Bone marrow (tissue), 2 donors: ENCODE results near the gene FAM181A.

ENCODE experiments used
- DNase-seq, 2 donors: peaks; one replicate each; lab custom pipeline; 2025; lab: John Stamatoyannopoulos, UW

FAM181A gene

GRCh38 chr14:93926873-93927799 lies at the start of gene FAM181A:
TSS of gene FAM181A (plus strand) at chr14:93927344. CDS start at chr14:93928286, 942 bp downstream.
- DNase-seq: no peak

GRCh38 chr14:93878212-93878611 lies 48.9 kb upstream of the FAM181A start:
- DNase-seq: no peak

- no peak for DNase-seq
These were observed 48.3 kb upstream of the FAM181A start for GRCh38 chr14:93878871-93879270.

GRCh38 chr14:93879362-93879983 lies 47.7 kb upstream of the FAM181A start:
- DNase-seq: no peak

GRCh38 chr14:93880021-93880820 lies 46.9 kb upstream of the FAM181A start:
- DNase-seq: no peak

GRCh38 chr14:93884950-93885349 lies 42.2 kb upstream of the FAM181A start:
- DNase-seq: no peak

GRCh38 chr14:93888995-93889394 lies 38.1 kb upstream of the FAM181A start:
- DNase-seq: no peak

- DNase-seq: no peak
These were observed 37.2 kb upstream of the FAM181A start for GRCh38 chr14:93889739-93890483.

GRCh38 chr14:93891756-93892504 lies 35.2 kb upstream of the FAM181A start:
- DNase-seq: no peak

- no peak for DNase-seq
These were observed 34.7 kb upstream of the FAM181A start for GRCh38 chr14:93892505-93892839.

- peak; percentile 13 to 24 for DNase-seq
These were observed 34.1 kb upstream of the FAM181A start for GRCh38 chr14:93892923-93893558.

GRCh38 chr14:93893661-93894261 lies 33.4 kb upstream of the FAM181A start:
- DNase-seq: no peak

- DNase-seq: no peak
These were observed 32.0 kb upstream of the FAM181A start for GRCh38 chr14:93895023-93895604.

GRCh38 chr14:93897476-93897845 lies 29.7 kb upstream of the FAM181A start:
- DNase-seq: no peak

- no peak for DNase-seq
These were observed 29.0 kb upstream of the FAM181A start for GRCh38 chr14:93898081-93898611.

- no peak for DNase-seq
These were observed 28.4 kb upstream of the FAM181A start for GRCh38 chr14:93898731-93899130.

GRCh38 chr14:93901813-93902212 lies 25.3 kb upstream of the FAM181A start:
- no peak for DNase-seq

- no peak for DNase-seq
These were observed 24.4 kb upstream of the FAM181A start for GRCh38 chr14:93902619-93903307.
